Measurements from ENCODE around the gene CUL1.
A peak's percentile ranks its signal among the peaks of the same experiment; 100 is the strongest.

GRCh38 chr7:148702876-148703670 is 4.4 kb downstream of the CUL1 start:
- peak; percentile 7 to 16; a peak in 1 of 4 replicates for TF ChIP-seq CTCF (conservative IDR thresholded peaks at IDR 0.05; ENCODE audit: low read depth in 2 of 2)
- no peak for TF ChIP-seq EZH2phosphoT487 (IDR thresholded peaks at IDR 0.05; ENCODE audit: unreplicated experiment)
- no peak for TF ChIP-seq EZH2 (IDR thresholded peaks at IDR 0.05; ENCODE audit: low read depth, unreplicated experiment)
- TF ChIP-seq ETS1 (IDR thresholded peaks at IDR 0.05): no peak
- TF ChIP-seq POLR2AphosphoS5 (IDR thresholded peaks at IDR 0.05; ENCODE audit: low read depth): no peak
- no peak for TF ChIP-seq REST (IDR thresholded peaks at IDR 0.05; ENCODE audit: unreplicated experiment)
- TF ChIP-seq CREB1 (CRISPR knock-in tag; IDR thresholded peaks at IDR 0.05; ENCODE audit: low read depth): no peak
- TF ChIP-seq ZNF462 (CRISPR knock-in tag; IDR thresholded peaks at IDR 0.05): no peak
- no peak for TF ChIP-seq JUNB (IDR thresholded peaks at IDR 0.05; ENCODE audit: unreplicated experiment)
- no peak for TF ChIP-seq ZNF114 (CRISPR knock-in tag; IDR thresholded peaks at IDR 0.05)
- no peak for TF ChIP-seq STAT1 (IDR thresholded peaks at IDR 0.05; ENCODE audit: unreplicated experiment)
